ENCODE results near the gene HYAL3. TPM values are rescaled to one million over a fixed set of nuclear protein-coding genes. Genes with fewer than 3 reads are reported as not detected.

HYAL3 gene
- total and polyA plus RNA-seq, 10 of the 15 experiments (the other 5 are each of a cell fraction or from before 2014, with no cell fraction given): 0.37 to 4.2 (median 2.8) TPM

DNA sequence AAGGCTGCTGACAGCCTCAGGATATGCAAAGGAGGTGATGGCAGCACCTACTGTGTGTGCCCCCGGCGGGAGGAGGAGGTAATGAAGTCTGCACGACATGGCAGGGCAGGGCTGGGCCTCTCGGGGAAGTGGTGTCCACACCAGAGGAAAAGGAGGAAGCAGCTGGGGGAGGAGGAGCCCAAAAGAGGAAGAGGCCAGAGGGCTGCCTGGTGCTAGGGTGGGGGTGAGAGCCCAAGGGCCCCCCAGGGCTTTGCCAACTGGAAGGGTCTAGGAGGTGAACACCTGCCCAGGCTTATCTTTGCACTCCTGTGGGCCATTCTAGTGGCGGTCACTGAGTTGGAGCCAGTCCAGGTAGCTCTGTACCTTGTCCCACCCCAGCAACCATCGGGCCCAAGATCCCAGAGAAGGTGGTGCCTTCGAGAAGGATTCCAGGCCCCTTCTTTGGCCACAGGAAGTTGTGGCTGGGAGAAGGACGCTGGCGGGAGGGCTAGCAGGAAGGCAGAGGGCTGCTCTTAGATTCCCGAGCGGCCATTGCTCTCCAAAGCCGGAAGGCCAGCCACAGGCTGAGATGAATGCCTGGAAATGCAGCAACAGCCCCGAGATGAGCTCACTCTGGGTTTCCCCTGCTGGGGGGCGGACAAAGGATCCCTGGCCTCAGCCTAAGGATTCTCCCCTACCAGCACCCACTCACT is 56.2 kb downstream of the HYAL3 start (continued):
- TF ChIP-seq SRF (IDR thresholded peaks at IDR 0.05; ENCODE audit: low read depth in 2 of 2, low read length in 2 of 2): no peak
- TF ChIP-seq HDAC2 (IDR thresholded peaks at IDR 0.05): no peak
- TF ChIP-seq, protein P1, sequence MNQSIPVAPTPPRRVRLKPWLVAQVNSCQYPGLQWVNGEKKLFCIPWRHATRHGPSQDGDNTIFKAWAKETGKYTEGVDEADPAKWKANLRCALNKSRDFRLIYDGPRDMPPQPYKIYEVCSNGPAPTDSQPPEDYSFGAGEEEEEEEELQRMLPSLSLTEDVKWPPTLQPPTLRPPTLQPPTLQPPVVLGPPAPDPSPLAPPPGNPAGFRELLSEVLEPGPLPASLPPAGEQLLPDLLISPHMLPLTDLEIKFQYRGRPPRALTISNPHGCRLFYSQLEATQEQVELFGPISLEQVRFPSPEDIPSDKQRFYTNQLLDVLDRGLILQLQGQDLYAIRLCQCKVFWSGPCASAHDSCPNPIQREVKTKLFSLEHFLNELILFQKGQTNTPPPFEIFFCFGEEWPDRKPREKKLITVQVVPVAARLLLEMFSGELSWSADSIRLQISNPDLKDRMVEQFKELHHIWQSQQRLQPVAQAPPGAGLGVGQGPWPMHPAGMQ (IDR thresholded peaks at IDR 0.05; ENCODE audit: borderline replicate concordance): no peak
- TF ChIP-seq, protein P2, sequence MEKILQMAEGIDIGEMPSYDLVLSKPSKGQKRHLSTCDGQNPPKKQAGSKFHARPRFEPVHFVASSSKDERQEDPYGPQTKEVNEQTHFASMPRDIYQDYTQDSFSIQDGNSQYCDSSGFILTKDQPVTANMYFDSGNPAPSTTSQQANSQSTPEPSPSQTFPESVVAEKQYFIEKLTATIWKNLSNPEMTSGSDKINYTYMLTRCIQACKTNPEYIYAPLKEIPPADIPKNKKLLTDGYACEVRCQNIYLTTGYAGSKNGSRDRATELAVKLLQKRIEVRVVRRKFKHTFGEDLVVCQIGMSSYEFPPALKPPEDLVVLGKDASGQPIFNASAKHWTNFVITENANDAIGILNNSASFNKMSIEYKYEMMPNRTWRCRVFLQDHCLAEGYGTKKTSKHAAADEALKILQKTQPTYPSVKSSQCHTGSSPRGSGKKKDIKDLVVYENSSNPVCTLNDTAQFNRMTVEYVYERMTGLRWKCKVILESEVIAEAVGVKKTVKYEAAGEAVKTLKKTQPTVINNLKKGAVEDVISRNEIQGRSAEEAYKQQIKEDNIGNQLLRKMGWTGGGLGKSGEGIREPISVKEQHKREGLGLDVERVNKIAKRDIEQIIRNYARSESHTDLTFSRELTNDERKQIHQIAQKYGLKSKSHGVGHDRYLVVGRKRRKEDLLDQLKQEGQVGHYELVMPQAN (conservative IDR thresholded peaks at IDR 0.05): no peak
- TF ChIP-seq GABPA (IDR thresholded peaks at IDR 0.05; ENCODE audit: low read depth): no peak
- TF ChIP-seq, protein P3, sequence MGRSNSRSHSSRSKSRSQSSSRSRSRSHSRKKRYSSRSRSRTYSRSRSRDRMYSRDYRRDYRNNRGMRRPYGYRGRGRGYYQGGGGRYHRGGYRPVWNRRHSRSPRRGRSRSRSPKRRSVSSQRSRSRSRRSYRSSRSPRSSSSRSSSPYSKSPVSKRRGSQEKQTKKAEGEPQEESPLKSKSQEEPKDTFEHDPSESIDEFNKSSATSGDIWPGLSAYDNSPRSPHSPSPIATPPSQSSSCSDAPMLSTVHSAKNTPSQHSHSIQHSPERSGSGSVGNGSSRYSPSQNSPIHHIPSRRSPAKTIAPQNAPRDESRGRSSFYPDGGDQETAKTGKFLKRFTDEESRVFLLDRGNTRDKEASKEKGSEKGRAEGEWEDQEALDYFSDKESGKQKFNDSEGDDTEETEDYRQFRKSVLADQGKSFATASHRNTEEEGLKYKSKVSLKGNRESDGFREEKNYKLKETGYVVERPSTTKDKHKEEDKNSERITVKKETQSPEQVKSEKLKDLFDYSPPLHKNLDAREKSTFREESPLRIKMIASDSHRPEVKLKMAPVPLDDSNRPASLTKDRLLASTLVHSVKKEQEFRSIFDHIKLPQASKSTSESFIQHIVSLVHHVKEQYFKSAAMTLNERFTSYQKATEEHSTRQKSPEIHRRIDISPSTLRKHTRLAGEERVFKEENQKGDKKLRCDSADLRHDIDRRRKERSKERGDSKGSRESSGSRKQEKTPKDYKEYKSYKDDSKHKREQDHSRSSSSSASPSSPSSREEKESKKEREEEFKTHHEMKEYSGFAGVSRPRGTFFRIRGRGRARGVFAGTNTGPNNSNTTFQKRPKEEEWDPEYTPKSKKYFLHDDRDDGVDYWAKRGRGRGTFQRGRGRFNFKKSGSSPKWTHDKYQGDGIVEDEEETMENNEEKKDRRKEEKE (IDR thresholded peaks at IDR 0.05): no peak
- no peak for TF ChIP-seq BRCA1 (IDR thresholded peaks at IDR 0.05; ENCODE audit: low read depth, low read length)
- no peak for TF ChIP-seq MEF2B (IDR thresholded peaks at IDR 0.05; ENCODE audit: partially characterized antibody, poor library complexity, severe bottlenecking)
- TF ChIP-seq IRF4 (IDR thresholded peaks at IDR 0.05; ENCODE audit: low read depth, low read length): no peak
- no peak for TF ChIP-seq SMC3 (IDR thresholded peaks at IDR 0.05; ENCODE audit: borderline replicate concordance, low read length)
- no peak for TF ChIP-seq TAF1 (IDR thresholded peaks at IDR 0.05; ENCODE audit: borderline replicate concordance, low read depth, low read length)
- TF ChIP-seq, protein P4, sequence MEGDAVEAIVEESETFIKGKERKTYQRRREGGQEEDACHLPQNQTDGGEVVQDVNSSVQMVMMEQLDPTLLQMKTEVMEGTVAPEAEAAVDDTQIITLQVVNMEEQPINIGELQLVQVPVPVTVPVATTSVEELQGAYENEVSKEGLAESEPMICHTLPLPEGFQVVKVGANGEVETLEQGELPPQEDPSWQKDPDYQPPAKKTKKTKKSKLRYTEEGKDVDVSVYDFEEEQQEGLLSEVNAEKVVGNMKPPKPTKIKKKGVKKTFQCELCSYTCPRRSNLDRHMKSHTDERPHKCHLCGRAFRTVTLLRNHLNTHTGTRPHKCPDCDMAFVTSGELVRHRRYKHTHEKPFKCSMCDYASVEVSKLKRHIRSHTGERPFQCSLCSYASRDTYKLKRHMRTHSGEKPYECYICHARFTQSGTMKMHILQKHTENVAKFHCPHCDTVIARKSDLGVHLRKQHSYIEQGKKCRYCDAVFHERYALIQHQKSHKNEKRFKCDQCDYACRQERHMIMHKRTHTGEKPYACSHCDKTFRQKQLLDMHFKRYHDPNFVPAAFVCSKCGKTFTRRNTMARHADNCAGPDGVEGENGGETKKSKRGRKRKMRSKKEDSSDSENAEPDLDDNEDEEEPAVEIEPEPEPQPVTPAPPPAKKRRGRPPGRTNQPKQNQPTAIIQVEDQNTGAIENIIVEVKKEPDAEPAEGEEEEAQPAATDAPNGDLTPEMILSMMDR (IDR thresholded peaks at IDR 0.05 in 2 of 3, conservative IDR thresholded peaks at IDR 0.05 in 1 of 3; ENCODE audit: control insufficient read depth in 2 of 3, extremely low read depth in 1 of 3, insufficient read depth in 1 of 3, low read depth in 3 of 3, low read length in 3 of 3): no peak
- TF ChIP-seq SPI1 (IDR thresholded peaks at IDR 0.05; ENCODE audit: borderline replicate concordance, insufficient read depth, low read depth, low read length): peak; percentile 91
- TF ChIP-seq PAX5 (IDR thresholded peaks at IDR 0.05; ENCODE audit: borderline replicate concordance, low read depth, low read length): no peak
- TF ChIP-seq RELA (IDR thresholded peaks at IDR 0.05; ENCODE audit: borderline replicate concordance, partially characterized antibody): peak; percentile 23
- TF ChIP-seq FOXM1 (IDR thresholded peaks at IDR 0.05; ENCODE audit: low read depth, low read length): no peak
- TF ChIP-seq MEF2A (IDR thresholded peaks at IDR 0.05; ENCODE audit: insufficient read depth, low read depth, low read length): no peak
- no peak for TF ChIP-seq FOS (IDR thresholded peaks at IDR 0.05; ENCODE audit: borderline replicate concordance, extremely low read depth, insufficient read length)

Measured in GM12878 (cell line).